22Rv1 (cell line): ENCODE measurements around the gene KIF1A.

ENCODE experiments used
- CTCF ChIP-seq: fragments of 450-650 bp; IDR thresholded peaks from 2 replicates; pipeline ENCODE4 v1.5.1; 2017; ENCODE audit warnings: mild to moderate bottlenecking
- ZFX ChIP-seq: fragments of 450-650 bp; IDR thresholded peaks from 2 replicates; pipeline ENCODE4 v1.6.1; 2017; ENCODE audit warnings: antibody characterized with exemption, borderline replicate concordance

GRCh38 chr2:240868286-240869108 is 48.5 kb upstream of the KIF1A start, which contains the start of gene AGXT:
- no peak for TF ChIP-seq CTCF
- TF ChIP-seq ZFX: no peak
